ENCODE results near the gene CDK2.

DNA sequence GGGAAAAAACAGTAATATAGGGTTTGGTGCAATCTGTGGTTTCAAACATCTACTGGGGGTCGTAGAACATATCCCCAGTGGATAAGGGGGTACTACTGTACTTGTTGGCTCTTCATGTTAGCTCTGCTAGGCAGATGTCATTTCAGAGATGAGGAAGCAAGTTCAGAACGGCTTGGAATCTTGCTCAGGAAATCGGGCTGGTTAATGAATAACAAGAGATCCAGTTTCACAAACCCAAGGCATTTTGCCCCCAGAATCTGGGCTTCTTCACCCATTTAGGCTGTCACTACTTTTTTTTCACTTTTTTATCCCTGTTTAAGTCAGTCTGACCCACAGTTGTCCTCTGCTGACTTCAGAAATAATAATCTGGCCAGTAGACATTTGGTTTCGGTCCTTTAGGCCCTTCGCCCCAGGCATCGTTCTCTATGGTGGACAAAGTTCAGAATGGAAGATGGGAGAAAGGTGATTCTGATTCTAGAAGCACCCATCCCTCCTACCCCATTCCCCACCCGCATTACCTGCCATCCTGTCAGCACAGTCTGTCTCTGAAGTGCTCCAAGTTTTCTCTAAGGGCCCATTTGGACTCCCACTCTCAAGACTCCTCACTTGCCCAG lies 35.0 kb downstream of the CDK2 start:
- TF ChIP-seq, protein P1, sequence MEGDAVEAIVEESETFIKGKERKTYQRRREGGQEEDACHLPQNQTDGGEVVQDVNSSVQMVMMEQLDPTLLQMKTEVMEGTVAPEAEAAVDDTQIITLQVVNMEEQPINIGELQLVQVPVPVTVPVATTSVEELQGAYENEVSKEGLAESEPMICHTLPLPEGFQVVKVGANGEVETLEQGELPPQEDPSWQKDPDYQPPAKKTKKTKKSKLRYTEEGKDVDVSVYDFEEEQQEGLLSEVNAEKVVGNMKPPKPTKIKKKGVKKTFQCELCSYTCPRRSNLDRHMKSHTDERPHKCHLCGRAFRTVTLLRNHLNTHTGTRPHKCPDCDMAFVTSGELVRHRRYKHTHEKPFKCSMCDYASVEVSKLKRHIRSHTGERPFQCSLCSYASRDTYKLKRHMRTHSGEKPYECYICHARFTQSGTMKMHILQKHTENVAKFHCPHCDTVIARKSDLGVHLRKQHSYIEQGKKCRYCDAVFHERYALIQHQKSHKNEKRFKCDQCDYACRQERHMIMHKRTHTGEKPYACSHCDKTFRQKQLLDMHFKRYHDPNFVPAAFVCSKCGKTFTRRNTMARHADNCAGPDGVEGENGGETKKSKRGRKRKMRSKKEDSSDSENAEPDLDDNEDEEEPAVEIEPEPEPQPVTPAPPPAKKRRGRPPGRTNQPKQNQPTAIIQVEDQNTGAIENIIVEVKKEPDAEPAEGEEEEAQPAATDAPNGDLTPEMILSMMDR (IDR thresholded peaks at IDR 0.05): no peak
- TF ChIP-seq POLR2A (IDR thresholded peaks at IDR 0.05): no peak
